SHP77 treated with DMSO at 0.1 percent for 48 hours (cell line): Measurements from ENCODE around the gene ZNF263.
"Not testable (repeated sequence)": the region's sequence is repeated elsewhere in the genome, so short reads cannot be mapped to it uniquely, and the experiment has no call there.

ENCODE experiments used
- DNase-seq: peaks from one replicate; lab custom pipeline; 2025; lab: John Stamatoyannopoulos, UW

The ZNF263 gene

DNA sequence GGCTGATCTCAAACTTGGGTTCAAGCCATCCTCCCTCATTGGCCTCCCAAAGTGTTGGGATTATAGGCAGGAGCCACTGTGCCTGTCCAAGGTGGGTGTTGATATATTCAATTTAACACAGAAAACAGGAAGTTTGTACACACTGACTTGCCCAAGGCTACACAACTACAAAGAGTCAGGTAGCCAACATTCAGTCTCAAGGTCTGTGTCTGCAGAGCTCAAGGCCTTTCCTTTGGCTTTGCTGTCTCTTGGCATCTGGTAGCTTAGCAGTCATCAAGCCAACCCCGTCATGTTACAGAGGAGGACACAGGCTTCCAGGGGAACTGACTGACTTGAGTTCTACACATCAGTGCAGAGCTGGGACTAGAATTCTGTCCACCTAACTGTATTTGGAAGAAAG lies 15.0 kb upstream of the ZNF263 start:
- no peak for DNase-seq

DNA sequence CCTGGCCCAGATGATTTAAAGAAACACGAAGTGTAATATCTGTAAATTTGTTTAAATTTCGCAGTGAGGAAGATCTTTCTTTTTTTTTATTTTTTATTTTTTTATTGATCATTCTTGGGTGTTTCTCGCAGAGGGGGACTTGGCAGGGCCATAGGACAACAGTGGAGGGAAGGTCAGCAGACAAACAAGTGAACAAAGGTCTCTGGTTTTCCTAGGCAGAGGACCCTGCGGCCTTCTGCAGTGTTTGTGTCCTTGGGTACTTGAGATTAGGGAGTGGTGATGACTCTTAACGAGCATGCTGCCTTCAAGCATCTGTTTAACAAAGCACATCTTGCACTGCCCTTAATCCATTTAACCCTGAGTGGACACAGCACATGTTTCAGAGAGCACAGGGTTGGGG lies 12.6 kb upstream of the ZNF263 start:
- DNase-seq = not testable (repeated sequence)

GRCh38 chr16:3271281-3271680 lies 12.0 kb upstream of the ZNF263 start:
- not testable (repeated sequence) for DNase-seq

- DNase-seq = no peak
These were observed 8.8 kb upstream of the ZNF263 start for GRCh38 chr16:3274490-3274889.

GRCh38 chr16:3274947-3275346 lies 8.3 kb upstream of the ZNF263 start:
- DNase-seq = no peak

DNA sequence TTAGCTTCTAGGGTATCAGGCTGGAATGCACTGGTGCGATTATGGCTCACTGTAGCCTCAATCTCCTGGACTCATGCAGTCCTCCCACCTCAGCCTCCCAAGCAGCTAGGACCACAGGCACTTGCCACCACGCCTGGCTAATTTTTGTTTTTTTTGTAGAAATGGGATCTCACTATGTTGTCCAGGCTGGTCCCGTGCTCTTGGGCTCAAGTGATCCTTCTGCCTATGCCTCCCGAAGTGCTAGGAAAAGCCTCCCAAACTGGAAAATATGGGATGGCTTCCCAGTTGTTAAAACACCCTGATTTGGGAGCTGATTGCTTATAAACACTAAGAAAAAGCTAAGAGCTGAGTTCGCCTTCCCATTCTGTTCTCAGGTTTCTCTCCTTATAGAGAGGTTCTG lies 6.6 kb upstream of the ZNF263 start:
- no peak for DNase-seq

GRCh38 chr16:3281222-3281820 lies 2.0 kb upstream of the ZNF263 start:
- DNase-seq = no peak

- peak; percentile 27 for DNase-seq
These were observed 1.1 kb upstream of the ZNF263 start for GRCh38 chr16:3282103-3282729.

DNA sequence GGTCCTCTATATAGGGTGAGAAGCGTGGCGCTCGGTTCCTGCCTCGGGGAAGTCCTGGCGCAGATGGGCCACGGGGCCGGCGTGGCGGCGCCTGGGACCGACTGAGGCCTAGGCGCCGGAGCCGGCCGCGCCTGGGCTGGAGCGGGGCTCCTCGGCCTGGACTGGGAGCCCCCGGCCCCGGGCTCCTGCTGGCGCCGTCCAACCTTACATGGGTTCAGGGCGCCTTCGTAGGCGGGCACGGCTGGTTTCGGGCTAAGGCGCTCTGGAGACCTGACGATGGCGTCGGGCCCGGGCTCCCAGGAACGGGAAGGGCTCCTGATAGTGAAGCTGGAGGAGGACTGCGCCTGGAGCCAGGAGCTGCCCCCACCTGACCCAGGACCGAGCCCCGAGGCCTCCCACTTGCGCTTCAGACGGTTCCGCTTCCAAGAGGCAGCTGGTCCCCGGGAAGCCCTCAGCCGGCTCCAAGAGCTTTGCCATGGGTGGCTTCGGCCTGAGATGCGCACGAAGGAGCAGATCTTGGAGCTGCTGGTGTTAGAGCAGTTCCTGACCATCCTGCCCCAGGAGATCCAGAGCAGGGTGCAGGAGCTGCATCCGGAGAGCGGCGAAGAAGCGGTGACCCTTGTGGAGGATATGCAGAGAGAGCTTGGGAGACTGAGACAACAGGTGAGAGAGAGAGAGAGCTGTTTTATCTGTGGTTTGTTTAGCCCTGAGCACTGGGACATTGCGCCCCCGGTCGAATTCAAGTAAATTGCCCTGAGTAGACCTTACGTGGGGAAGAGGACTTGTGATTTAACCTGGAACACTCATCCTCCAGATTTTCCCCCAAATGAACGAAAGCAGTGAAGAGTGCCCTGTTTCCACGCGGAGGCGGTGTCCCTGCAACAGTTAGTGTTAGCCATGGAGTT lies 504 bp downstream of the ZNF263 start:
- no peak for DNase-seq

DNA sequence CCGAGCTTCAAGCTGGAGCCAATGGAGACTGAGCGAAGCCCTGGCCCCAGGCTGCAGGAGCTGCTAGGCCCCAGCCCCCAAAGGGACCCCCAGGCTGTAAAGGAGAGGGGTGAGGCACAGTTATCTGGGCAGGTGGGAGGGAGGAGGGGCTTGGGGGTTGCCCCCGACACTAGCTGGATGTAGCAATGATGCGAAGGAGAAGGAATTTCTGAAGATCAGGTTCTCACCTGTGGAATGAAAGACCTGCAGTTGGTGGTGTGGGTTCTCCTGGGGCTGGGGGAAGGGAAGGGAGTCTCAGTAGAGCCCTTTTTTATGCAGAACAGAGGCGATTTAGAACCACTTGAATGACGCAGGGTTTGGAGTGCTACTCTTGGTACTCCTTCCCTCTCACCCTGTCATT lies 1.8 kb downstream of the ZNF263 start:
- DNase-seq = no peak

DNA sequence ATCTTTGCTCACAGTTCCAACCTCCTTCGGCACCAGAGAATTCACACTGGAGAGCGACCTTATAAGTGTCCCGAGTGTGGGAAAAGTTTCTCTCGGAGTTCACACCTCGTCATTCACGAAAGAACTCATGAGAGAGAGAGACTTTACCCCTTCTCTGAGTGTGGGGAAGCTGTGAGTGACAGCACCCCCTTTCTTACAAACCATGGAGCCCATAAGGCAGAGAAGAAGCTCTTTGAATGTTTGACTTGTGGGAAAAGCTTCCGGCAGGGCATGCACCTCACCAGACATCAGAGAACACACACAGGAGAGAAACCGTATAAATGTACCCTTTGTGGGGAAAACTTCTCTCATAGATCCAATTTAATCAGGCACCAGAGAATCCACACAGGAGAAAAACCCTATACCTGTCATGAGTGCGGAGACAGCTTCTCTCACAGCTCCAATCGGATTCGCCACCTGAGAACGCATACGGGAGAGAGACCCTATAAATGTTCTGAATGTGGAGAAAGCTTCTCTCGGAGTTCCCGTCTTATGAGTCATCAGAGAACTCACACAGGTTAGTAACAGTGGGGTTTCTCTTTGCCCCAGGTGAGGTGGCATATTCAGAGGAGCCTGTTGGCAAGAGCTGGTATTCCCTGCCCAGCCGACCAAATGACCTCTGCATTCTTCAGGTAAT lies 6.8 kb downstream of the ZNF263 start:
- DNase-seq = no peak

GRCh38 chr16:3292604-3293003 lies 9.3 kb downstream of the ZNF263 start:
- DNase-seq = no peak

DNA sequence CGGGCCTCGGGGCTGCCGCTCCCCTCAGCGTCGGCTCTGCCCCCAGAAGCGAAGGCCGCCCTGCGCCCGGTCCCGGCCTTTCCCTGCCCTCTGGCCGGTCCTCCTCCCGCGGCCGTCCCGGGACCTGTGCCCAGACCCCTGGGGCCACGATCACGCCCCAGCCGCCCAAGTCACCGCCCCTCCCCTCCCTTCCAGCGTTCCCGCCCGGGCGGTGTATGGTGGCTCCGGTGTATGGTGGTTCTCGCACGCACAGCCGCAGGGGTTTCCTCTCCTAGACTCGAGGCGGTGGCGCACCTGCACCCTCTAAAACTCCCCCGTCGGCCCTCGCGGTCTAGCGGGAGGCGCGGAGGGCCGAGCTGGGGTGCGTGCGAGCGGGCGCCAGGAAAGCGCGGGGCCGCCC lies 11.9 kb downstream of the ZNF263 start:
- no peak for DNase-seq

DNA sequence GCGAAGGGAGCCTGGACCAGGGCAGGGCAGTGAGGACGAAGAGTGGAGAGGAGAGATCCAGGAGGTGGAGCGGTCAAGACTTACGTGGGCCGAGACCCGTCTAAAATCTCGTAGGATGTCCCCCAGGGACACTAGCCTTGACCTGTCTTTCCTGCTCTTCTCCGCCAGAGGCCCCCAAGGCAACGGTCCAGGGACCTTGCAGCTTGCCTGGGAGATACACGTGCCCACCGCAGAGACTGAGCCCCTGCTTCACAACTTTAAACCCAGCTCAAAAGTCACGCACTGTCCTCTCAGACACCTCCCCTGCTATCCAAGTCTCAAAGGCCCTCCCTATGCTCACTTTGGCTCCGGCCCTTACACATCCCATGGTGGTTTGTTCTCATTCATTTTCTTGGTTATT lies 12.5 kb downstream of the ZNF263 start:
- no peak for DNase-seq

- DNase-seq = no peak
These were observed 21.1 kb downstream of the ZNF263 start for GRCh38 chr16:3304370-3304769.

DNA sequence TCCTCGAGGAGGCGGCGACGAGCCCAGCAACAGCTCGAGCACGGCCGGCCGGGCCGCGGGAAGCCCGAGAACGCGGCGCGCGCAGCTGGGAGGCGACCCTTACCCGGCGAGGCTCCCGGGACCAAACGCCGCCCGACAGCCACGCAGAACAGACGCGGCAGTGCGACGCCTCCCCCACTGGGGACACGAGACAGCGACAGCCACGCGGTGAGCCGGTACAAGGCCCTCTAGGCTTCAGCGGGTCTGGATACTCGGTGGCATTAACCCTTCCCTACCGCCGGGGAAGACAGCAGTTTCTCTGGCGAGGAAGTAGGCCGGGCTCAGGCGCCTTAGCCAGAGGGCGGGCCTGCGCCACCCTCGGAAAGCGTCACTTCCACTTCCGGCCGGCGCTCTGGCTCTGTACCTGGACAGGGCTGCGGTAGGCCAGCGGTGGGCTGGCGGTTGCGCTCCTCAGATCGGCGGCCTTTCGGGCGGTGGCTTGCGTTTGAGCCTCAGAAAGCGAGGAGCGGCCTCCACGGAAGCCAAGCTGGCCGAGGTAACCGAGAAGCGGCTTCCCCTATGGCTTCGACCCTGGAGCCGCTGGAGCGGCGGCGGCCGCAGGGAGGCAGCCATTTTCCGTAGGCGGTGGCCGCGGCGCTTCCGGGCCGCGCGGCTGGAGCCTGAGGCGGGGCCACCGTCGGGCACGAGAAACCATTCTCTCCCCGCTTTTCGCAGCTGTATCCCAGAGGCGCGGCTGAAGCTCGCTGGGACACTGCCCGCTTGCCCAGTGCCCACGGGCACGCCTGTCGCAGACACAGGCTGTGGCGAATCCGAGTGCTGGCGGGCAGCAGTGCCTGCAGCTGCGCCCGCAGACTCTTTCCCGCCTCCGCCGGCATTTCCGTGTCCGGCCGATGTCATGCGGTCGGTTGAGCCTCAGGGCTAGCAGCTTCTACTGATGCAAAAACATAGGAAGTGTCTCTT lies 22.1 kb downstream of the ZNF263 start, which contains the start of the genes TIGD7 and ZNF75A:
TSS of gene TIGD7 (minus strand) at position 322 of the 960 bp plus-strand sequence. CDS start 4,816 bp downstream, outside the sequence.
TSS of gene ZNF75A (plus strand) at position 389 of the 960 bp plus-strand sequence. CDS start 2,932 bp downstream, outside the sequence.
- DNase-seq = peak; percentile 20

- no peak for DNase-seq
These were observed 22.8 kb downstream of the ZNF263 start for GRCh38 chr16:3306078-3306477.

DNA sequence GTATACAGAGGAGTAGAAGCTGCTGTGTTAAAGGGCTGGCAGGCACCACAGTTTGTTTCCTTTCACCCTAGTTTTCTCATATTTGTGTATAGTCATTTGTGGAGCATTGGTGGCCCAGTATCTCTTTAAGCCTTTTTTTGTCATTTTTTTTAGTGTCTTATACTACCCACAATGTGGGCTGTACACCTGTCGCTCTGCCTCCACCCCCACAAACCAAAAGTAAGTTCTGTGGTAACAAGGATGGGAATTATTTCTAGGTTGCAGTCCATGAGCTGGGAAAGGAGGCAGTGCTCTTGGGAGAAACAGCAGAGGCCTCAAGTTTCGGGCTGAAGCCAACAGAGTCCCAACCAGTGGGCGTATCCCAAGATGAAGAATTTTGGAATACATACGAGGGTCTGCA lies 28.2 kb downstream of the ZNF263 start:
- DNase-seq = no peak

DNA sequence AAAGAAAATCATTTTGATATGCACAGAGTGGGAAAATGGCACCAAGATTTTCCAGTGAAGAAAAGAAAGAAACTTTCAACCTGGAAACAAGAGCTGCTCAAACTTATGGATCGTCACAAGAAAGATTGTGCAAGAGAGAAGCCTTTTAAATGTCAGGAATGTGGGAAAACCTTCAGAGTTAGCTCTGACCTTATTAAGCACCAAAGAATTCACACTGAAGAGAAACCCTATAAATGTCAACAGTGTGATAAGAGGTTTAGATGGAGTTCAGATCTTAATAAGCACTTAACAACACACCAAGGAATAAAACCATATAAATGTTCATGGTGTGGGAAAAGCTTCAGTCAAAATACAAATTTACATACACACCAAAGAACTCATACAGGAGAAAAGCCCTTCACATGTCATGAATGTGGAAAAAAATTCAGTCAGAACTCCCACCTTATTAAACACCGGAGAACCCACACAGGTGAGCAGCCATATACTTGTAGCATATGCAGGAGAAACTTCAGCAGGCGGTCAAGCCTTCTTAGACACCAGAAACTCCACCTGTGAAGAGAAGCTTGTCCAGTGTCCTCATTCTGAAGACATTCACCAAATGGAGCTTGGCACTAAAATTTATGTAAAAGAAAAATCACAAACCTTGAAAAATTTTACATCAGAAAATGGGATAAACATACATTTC lies 34.2 kb downstream of the ZNF263 start:
- no peak for DNase-seq

DNA sequence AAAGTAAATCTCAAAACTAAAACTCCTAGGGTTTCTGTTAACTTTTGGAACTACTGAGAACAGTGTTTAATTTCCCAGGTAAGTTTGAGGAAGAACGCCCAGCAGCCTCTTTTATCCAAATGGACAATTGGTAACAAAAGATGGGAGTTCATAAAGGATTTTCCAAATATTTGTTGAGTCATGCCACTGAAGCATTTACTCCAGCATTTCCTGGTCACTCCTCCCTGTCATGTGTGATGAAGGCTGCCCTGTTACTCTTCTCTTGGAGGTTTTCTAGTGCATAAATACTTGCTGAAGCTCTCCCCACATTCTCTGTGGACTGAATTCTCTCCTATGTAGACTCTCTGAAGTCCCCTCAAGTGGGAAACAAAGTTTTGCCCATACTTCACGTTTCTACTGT lies 38.5 kb downstream of the ZNF263 start:
- no peak for DNase-seq
